CD4-positive, alpha-beta T cell (primary cell): ENCODE data around the gene NDE1. TPM values are rescaled to one million over a fixed set of nuclear protein-coding genes. Genes with fewer than 3 reads are reported as not detected.

Source experiments
- ATAC-seq: fragments of 200-7000 bp; cut with Tn5 transposase; one replicate; pipeline ENCODE4 v1.10.0; 2022; ENCODE audit warnings: mild to moderate bottlenecking; ENCODE audit not compliant: poor library complexity
- CTCF ChIA-PET: fragments of 350-600 bp; sonication (Branson Sonifier 250); formaldehyde crosslinking; loops from one replicate; lab custom pipeline; 2021; ENCODE audit warnings: antibody characterized with exemption, inconsistent platforms; lab: Charles Lee
- POLR2A ChIA-PET: fragments of 350-600 bp; sonication (Branson Sonifier 250); formaldehyde crosslinking; loops from one replicate; lab custom pipeline; 2021; ENCODE audit warnings: antibody characterized with exemption, inconsistent platforms; lab: Charles Lee
- DNase-seq, 14 experiments: peaks; one replicate each; pipeline ENCODE4 v3.0.0-alpha.2; 2013 to 2020; ENCODE audit warnings: mixed read lengths in 2 of 14
- H3K27ac ChIP-seq, 2 donors: one replicate each; pipeline versions ENCODE4 v1.5.1 to v1.7.0; 2013; ENCODE audit warnings: low read length in 2 of 2, low read depth in 1 of 2, mild to moderate bottlenecking in 1 of 2
- H3K27me3 ChIP-seq, 2 experiments: 1 replicate in 1 of 2; 2 replicates in 1 of 2; pipeline versions ENCODE4 v1.6.1 to v1.7.0; 2013; ENCODE audit warnings: low read length in 2 of 2, control low read depth in 1 of 2, mild to moderate bottlenecking in 1 of 2, moderate library complexity in 1 of 2; ENCODE audit not compliant: insufficient read depth in 2 of 2, control insufficient read depth in 1 of 2
- H3K36me3 ChIP-seq: one replicate; pipeline ENCODE4 v1.6.1; 2013; ENCODE audit warnings: low read length, control low read depth; ENCODE audit not compliant: insufficient read depth
- H3K4me1 ChIP-seq: one replicate; pipeline ENCODE4 v1.6.1; 2013; ENCODE audit warnings: low read length, control low read depth; ENCODE audit not compliant: insufficient read depth
- H3K4me3 ChIP-seq: one replicate; pipeline ENCODE4 v1.5.1; 2013; ENCODE audit warnings: mild to moderate bottlenecking, low read length, moderate library complexity
- H3K9me3 ChIP-seq, 2 experiments: 1 replicate in 1 of 2; 2 replicates in 1 of 2; pipeline versions ENCODE4 v1.6.1 to v1.7.0; 2013; ENCODE audit warnings: low read length in 2 of 2, mild to moderate bottlenecking in 2 of 2, control low read depth in 1 of 2, moderate library complexity in 1 of 2; ENCODE audit not compliant: control insufficient read depth in 1 of 2, insufficient read depth in 1 of 2
- H3K27ac Mint-ChIP-seq: one replicate; pipeline ENCODE4 v1.8.0; 2020; ENCODE audit warnings: mixed read lengths
- H3K27me3 Mint-ChIP-seq: one replicate; pipeline ENCODE4 v1.8.0; 2021; ENCODE audit warnings: mixed read lengths
- H3K36me3 Mint-ChIP-seq: one replicate; pipeline ENCODE4 v1.8.0; 2021; ENCODE audit warnings: low read depth, mixed read lengths
- H3K4me1 Mint-ChIP-seq: one replicate; pipeline ENCODE4 v1.8.0; 2021; ENCODE audit warnings: low read depth, mixed read lengths
- H3K4me3 Mint-ChIP-seq: one replicate; pipeline ENCODE4 v1.8.0; 2020; ENCODE audit warnings: mild to moderate bottlenecking, mixed read lengths
- H3K9me3 Mint-ChIP-seq: one replicate; pipeline ENCODE4 v1.8.0; 2020; ENCODE audit warnings: mixed read lengths
- CTCF ChIP-seq: fragments of 200-600 bp; IDR thresholded peaks from one replicate; pipeline ENCODE4 v1.8.0; 2022; ENCODE audit warnings: antibody characterized with exemption, mild to moderate bottlenecking
- intact Hi-C, 2 experiments: fragments of 100-400 bp; cut with DNase I in 1 of 2; cut with micrococcal nuclease in 1 of 2; formaldehyde crosslinking; loops; one replicate each; pipeline versions ENCODE4 v1.15.1 to v1.9.0; 2023 to 2025; cut with DNase I, micrococcal nuclease
- total RNA-seq, 174 experiments: library from RNA in 2 of 174; stranded (reverse) in 2 of 174; gene quantifications; one replicate each; pipeline ENCODE4 v1.2.3 and lab custom pipeline; 2021 to 2026

The NDE1 gene
- total RNA-seq, 2 experiments from 2014 or later, result 96.6 to 106 TPM

- CTCF ChIA-PET, result no interaction called here
- POLR2A ChIA-PET, result no interaction called here
- H3K4me3 Mint-ChIP-seq, result no peak overlapping the region
These were observed 82.4 kb downstream of the NDE1 start for GRCh38 chr16:15732416-15732815.

DNA sequence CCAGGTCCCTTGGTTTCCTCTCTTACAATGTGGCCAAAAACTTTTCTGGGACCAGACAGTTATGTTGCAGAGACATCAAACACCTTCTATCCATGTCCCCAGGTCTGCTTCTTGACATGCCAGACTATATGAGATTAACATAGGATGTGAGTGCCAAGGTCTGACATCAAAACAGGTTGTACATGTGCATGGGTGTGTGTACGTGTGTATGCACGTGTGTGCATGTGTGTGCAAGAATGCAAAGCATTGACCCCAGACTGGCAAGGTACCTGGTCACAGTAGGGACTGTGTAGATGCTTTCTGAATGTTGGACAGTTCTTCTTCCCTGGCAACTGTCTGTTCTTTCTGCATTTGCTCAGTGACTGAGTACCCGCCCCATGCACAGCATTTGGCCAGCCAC lies 85.6 kb downstream of the NDE1 start:
- peaks cover 39% of the 10 kb centered on the region for H3K36me3 Mint-ChIP-seq
- no peak overlapping the region for H3K4me3 ChIP-seq
- no peaks in the 10 kb centered on the region for H3K27me3 Mint-ChIP-seq
- POLR2A ChIA-PET, result no interaction called here
- H3K9me3 Mint-ChIP-seq, result no peaks in the 10 kb centered on the region
- no peaks in the 10 kb centered on the region for H3K4me1 ChIP-seq
- no peaks in the 10 kb centered on the region for H3K9me3 ChIP-seq
- CTCF ChIA-PET, result no interaction called here
- intact Hi-C loops, result no loop called here
- TF ChIP-seq CTCF, result no peak
- no peaks in the 10 kb centered on the region for H3K4me1 Mint-ChIP-seq
- H3K27ac Mint-ChIP-seq, result no peak overlapping the region
- no peak overlapping the region for H3K27ac ChIP-seq
- no peak for DNase-seq
- H3K36me3 ChIP-seq, result peaks cover 30% of the 10 kb centered on the region
- ATAC-seq, result no peak
- H3K4me3 Mint-ChIP-seq, result no peak overlapping the region
- no peaks in the 10 kb centered on the region for H3K27me3 ChIP-seq

More at GRCh38 chr16:15732416-15732815, 82.4 kb downstream of the NDE1 start:
- no peaks in the 10 kb centered on the region for H3K27me3 Mint-ChIP-seq
- H3K36me3 Mint-ChIP-seq, result peaks cover 35% of the 10 kb centered on the region
- H3K4me1 ChIP-seq, result no peaks in the 10 kb centered on the region
- ATAC-seq (no peak), DNase-seq (no peak)
- H3K36me3 ChIP-seq, result peaks cover 19% of the 10 kb centered on the region
- H3K27ac Mint-ChIP-seq, result peak overlapping the region; percentile 52
- no peaks in the 10 kb centered on the region for H3K4me1 Mint-ChIP-seq
- no peaks in the 10 kb centered on the region for H3K9me3 ChIP-seq
- H3K4me3 ChIP-seq, result no peak overlapping the region
- no peak for TF ChIP-seq CTCF
- H3K9me3 Mint-ChIP-seq, result no peaks in the 10 kb centered on the region
- H3K27me3 ChIP-seq, result no peaks in the 10 kb centered on the region
- intact Hi-C loops, result no loop called here
- no peak overlapping the region for H3K27ac ChIP-seq

- no peak for TF ChIP-seq CTCF
- Histone ChIP-seq H3K9me3 (peaks cover 0 to 9% of the 10 kb centered on the region in 2 experiments), H3K27me3 (no peaks in the 10 kb centered on the region), H3K27ac (no peak overlapping the region), H3K4me3 (no peak overlapping the region), H3K36me3 (peaks cover 39% of the 10 kb centered on the region), H3K4me1 (no peaks in the 10 kb centered on the region)
- intact Hi-C loops, result no loop called here
- ATAC-seq (no peak), DNase-seq (no peak)
- Mint-ChIP-seq H3K27me3 (no peaks in the 10 kb centered on the region), H3K4me1 (no peaks in the 10 kb centered on the region), H3K27ac (no peak overlapping the region), H3K9me3 (no peaks in the 10 kb centered on the region), H3K36me3 (peaks cover 43% of the 10 kb centered on the region), H3K4me3 (no peak overlapping the region)
- ChIA-PET CTCF (no interaction called here), POLR2A (no interaction called here)
These were observed 86.5 kb downstream of the NDE1 start for GRCh38 chr16:15736529-15736928.
